IMR-90 (cell line): ENCODE results near the gene CLEC2A.

Experiments used
- BHLHE40 ChIP-seq: fragments of 150-350 bp; IDR thresholded peaks from 2 replicates; pipeline ENCODE4 v1.6.1; 2016; ENCODE audit warnings: mild to moderate bottlenecking, low read depth, low read length
- MAFK ChIP-seq: IDR thresholded peaks from 2 replicates; pipeline ENCODE4 v1.6.1; 2012; ENCODE audit warnings: low read depth, low read length, improper control_type of control experiment
- NFE2L2 ChIP-seq: fragments of 150-350 bp; IDR thresholded peaks from 2 replicates; pipeline ENCODE4 v1.6.1; 2016; ENCODE audit warnings: low read depth, mild to moderate bottlenecking, low read length
- POLR2A ChIP-seq: IDR thresholded peaks from 2 replicates; pipeline ENCODE4 v1.6.1; 2012; ENCODE audit warnings: mild to moderate bottlenecking, low read depth, low read length
- RAD21 ChIP-seq: IDR thresholded peaks from 2 replicates; pipeline ENCODE4 v1.6.1; 2012; ENCODE audit warnings: low read length, improper control_type of control experiment
- TF ChIP-seq, protein P1 (sequence below): conservative IDR thresholded peaks from 2 replicates; pipeline ENCODE4 v1.5.1; 2012; ENCODE audit warnings: mild to moderate bottlenecking, low read depth, low read length, improper control_type of control experiment

DNA sequence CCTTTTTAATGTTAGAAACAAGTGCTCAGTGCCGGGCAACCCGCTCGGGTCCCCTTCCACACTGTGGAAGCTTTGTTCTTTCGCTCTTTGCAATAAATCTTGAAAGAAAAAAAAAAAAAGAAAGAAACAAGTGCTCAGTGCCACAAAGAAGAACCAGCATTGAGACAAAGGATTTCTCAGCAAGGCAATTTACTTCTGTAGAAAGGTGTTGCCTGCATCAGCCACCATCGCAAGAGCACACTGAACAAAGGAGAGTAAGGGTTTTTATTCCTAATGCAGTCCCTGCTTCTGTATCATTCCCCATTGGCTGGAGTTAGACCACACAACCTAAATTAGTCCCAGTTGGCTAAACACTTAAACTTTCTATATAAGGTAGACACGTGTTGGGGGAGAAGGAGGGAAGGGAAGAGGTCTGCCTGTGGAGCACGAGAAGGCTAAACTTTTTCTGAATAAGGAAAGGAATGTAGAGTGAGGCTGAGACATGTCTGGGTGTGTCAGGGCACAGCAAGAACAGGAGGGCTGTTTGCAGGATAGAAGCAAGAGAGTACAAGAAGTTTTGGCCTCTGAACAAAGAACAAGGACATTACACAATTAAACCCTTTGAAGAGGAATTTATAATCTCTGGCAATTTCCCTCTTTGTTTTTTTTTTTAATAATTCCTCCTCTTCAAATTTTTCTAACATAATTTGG is 29.5 kb downstream of the CLEC2A start:
- TF ChIP-seq, protein P1, sequence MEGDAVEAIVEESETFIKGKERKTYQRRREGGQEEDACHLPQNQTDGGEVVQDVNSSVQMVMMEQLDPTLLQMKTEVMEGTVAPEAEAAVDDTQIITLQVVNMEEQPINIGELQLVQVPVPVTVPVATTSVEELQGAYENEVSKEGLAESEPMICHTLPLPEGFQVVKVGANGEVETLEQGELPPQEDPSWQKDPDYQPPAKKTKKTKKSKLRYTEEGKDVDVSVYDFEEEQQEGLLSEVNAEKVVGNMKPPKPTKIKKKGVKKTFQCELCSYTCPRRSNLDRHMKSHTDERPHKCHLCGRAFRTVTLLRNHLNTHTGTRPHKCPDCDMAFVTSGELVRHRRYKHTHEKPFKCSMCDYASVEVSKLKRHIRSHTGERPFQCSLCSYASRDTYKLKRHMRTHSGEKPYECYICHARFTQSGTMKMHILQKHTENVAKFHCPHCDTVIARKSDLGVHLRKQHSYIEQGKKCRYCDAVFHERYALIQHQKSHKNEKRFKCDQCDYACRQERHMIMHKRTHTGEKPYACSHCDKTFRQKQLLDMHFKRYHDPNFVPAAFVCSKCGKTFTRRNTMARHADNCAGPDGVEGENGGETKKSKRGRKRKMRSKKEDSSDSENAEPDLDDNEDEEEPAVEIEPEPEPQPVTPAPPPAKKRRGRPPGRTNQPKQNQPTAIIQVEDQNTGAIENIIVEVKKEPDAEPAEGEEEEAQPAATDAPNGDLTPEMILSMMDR: no peak
- TF ChIP-seq POLR2A (no peak), RAD21 (no peak), NFE2L2 (no peak), MAFK (no peak), BHLHE40 (no peak)
